GM12873 (cell line): ENCODE results near the gene SLC44A2.

ENCODE experiments used
- CTCF ChIP-seq: IDR thresholded peaks from 2 replicates; pipeline ENCODE4 v1.5.1; 2012; ENCODE audit warnings: low read depth, mild to moderate bottlenecking, moderate library complexity, low read length, control low read depth; ENCODE audit not compliant: insufficient read depth; ENCODE audit errors: missing control alignments

Gene SLC44A2

DNA sequence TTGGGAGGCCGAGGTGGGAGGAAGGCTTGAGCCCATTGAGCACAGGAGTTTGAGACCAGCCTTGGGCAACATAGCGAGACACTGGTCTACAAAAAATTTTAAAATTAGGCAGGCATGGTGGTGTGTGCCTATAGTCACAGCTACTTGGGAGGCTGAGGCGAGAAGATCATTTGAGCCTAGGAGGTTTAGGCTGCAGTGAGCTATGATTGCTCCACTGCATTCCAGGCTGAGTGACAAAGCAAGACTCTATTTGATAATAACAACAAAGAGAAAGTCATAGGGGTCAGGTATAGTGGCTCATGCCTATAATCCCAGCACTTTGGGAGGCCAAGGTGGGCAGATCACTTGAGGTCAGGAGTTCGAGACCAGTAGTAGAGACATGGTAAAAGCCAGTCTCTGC, 4.6 kb upstream of the SLC44A2 start:
- TF ChIP-seq CTCF: no peak

DNA sequence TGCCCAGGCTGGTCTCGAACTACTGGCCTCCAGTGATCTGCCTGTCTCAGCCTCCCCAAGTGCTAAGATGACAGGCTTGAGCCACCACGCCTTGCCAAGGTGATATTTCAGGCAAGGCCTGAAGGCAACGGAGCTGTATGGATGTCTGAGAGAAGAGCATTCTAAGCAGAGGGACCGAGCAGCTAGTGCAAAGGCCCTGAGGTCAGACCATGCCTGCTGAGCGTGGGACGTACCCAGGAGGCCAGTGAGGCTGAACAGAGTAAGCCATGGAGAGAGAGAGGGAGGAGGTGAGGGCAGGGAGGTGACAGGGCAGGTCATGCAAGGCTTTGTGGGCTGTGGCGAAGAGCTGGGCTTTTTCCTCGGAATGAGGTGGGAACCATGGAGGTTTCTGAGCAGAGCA, 3.4 kb upstream of the SLC44A2 start:
- no peak for TF ChIP-seq CTCF

DNA sequence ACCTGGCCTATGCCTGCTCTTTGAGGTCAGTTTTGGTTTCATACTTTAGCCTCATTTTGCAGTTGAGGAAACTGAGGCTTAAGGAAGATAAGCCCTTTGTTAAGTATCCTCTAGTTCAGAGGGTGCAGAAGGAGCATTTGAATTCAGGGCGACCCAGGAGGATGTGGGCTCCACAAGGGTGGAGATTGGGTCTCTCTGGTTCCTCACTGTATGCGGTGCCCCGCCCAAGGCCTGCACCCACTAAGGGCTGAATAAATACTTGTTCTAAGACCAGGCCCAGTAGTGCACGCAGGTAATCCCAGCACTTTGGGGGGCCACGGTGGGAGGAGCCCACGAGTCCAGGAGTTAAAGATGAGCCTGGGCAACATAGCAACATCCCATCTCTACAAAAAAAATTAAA, 768 bp upstream of the SLC44A2 start:
- TF ChIP-seq CTCF: no peak

- TF ChIP-seq CTCF: no peak
Measured at GRCh38 chr19:10625762-10626138, 397 bp downstream of the SLC44A2 start.

- no peak for TF ChIP-seq CTCF
Measured at GRCh38 chr19:10631874-10632273, 6.5 kb downstream of the SLC44A2 start.

- no peak for TF ChIP-seq CTCF
Measured at GRCh38 chr19:10634430-10634829, 9.1 kb downstream of the SLC44A2 start.

GRCh38 chr19:10634963-10635362, 9.6 kb downstream of the SLC44A2 start:
- no peak for TF ChIP-seq CTCF

GRCh38 chr19:10636304-10636972, 11.1 kb downstream of the SLC44A2 start:
- TF ChIP-seq CTCF: no peak
